Ishikawa (cell line): ENCODE measurements around the gene MUC5B.

ENCODE experiments used
- CEBPB ChIP-seq: IDR thresholded peaks from 2 replicates; pipeline ENCODE4 v1.6.1; 2012
- CREB1 ChIP-seq: IDR thresholded peaks from 2 replicates; pipeline ENCODE4 v1.6.1; 2012; ENCODE audit warnings: low read depth
- EGR1 ChIP-seq: IDR thresholded peaks from 2 replicates; pipeline ENCODE4 v1.6.1; 2012
- EP300 ChIP-seq: IDR thresholded peaks from 2 replicates; pipeline ENCODE4 v1.6.1; 2012; ENCODE audit warnings: borderline replicate concordance
- FOXM1 ChIP-seq: IDR thresholded peaks from 2 replicates; pipeline ENCODE4 v1.6.1; 2012; ENCODE audit warnings: low read depth, borderline replicate concordance
- MAX ChIP-seq: IDR thresholded peaks from 2 replicates; pipeline ENCODE4 v1.6.1; 2012
- NFIC ChIP-seq: IDR thresholded peaks from 2 replicates; pipeline ENCODE4 v1.6.1; 2012
- RAD21 ChIP-seq: IDR thresholded peaks from 2 replicates; pipeline ENCODE4 v1.6.1; 2012; ENCODE audit warnings: low read depth
- REST ChIP-seq: IDR thresholded peaks from 2 replicates; pipeline ENCODE4 v1.6.1; 2012; ENCODE audit warnings: low read depth, mild to moderate bottlenecking
- TAF1 ChIP-seq: IDR thresholded peaks from 2 replicates; pipeline ENCODE4 v1.6.1; 2012; ENCODE audit warnings: low read depth, mild to moderate bottlenecking
- TCF12 ChIP-seq: IDR thresholded peaks from 2 replicates; pipeline ENCODE4 v1.6.1; 2012; ENCODE audit warnings: low read depth
- TEAD4 ChIP-seq: IDR thresholded peaks from 2 replicates; pipeline ENCODE4 v1.6.1; 2012
- USF1 ChIP-seq: IDR thresholded peaks from 2 replicates; pipeline ENCODE4 v1.6.1; 2012
- YY1 ChIP-seq: IDR thresholded peaks from 2 replicates; pipeline ENCODE4 v1.6.1; 2012; ENCODE audit warnings: low read depth
- ZBTB7A ChIP-seq: IDR thresholded peaks from 2 replicates; pipeline ENCODE4 v1.6.1; 2012; ENCODE audit warnings: low read depth

The MUC5B gene

GRCh38 chr11:1238767-1239595, 16.1 kb downstream of the MUC5B start:
- TF ChIP-seq MAX, result peak; percentile 86
- TF ChIP-seq REST, result peak; percentile 99
- TF ChIP-seq TEAD4, result no peak
- TF ChIP-seq NFIC, result peak; percentile 83
- no peak for TF ChIP-seq YY1
- TF ChIP-seq CEBPB, result no peak
- 0 out of 2 replicates have a peak, but pooled peaks have one; percentile 59 for TF ChIP-seq ZBTB7A
- TF ChIP-seq RAD21, result peak; percentile 26; the same call in 1 of the 2 replicates
- no peak for TF ChIP-seq TAF1
- TF ChIP-seq USF1, result no peak
- peak; percentile 43; the same call in 1 of the 2 replicates for TF ChIP-seq TCF12
- TF ChIP-seq FOXM1, result no peak
- no peak for TF ChIP-seq EGR1

GRCh38 chr11:1239596-1240205, 16.8 kb downstream of the MUC5B start:
- TF ChIP-seq CREB1 (no peak), REST (no peak), ZBTB7A (no peak)

GRCh38 chr11:1240771-1241170, 17.9 kb downstream of the MUC5B start:
- TF ChIP-seq TAF1 (no peak), NFIC (no peak), YY1 (no peak), TCF12 (no peak), CEBPB (no peak), RAD21 (no peak), EP300 (no peak), USF1 (no peak), TEAD4 (no peak), CREB1 (no peak), ZBTB7A (no peak), MAX (no peak), FOXM1 (no peak), REST (no peak), EGR1 (no peak)

- TF ChIP-seq CEBPB, result no peak
- TF ChIP-seq EP300, result no peak
- no peak for TF ChIP-seq TEAD4
- no peak for TF ChIP-seq REST
- no peak for TF ChIP-seq CREB1
- TF ChIP-seq TCF12, result no peak
- no peak for TF ChIP-seq FOXM1
- TF ChIP-seq MAX, result no peak
- no peak for TF ChIP-seq USF1
- no peak for TF ChIP-seq EGR1
- TF ChIP-seq RAD21, result no peak
- no peak for TF ChIP-seq NFIC
- TF ChIP-seq ZBTB7A, result no peak
- TF ChIP-seq YY1, result no peak
- no peak for TF ChIP-seq TAF1
Measured at GRCh38 chr11:1241706-1242105, 18.8 kb downstream of the MUC5B start.
